ENCODE results near the gene GULP1. TPM values are rescaled to one million over a fixed set of nuclear protein-coding genes. Genes with fewer than 3 reads are reported as not detected.
"Not testable (repeated sequence)": the region's sequence is repeated elsewhere in the genome, so short reads cannot be mapped to it uniquely, and the experiment has no call there.

The GULP1 gene
- total RNA-seq, 1 donor from 2014 or later: 30.0 TPM

DNA sequence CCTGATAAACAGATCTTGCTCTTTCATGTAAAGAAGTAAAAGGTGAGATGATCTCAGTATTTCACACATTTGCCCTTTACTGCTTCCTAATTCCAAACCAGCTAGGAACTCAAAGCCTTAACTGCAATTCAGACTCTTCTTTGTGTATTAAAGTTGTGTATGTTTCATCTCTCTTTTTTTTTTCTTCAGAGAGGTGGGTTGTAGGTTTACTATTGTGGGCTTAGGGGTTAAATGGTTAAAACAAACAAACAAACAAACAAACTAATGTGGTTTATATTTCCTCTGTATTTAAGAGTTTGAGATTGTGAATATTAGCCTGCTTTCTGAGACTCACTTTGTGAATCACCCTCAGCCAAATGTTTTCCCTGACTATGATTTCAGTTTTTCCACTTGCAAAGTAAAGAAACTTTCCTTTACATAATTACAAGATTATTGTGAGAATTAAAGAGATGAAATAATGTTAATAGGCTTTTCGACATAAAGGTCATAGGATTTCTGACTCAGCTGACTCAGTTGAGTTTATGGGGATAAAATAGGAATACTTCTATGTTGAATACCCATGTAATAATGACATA lies 2.8 kb downstream of the GULP1 start:
- DNase-seq (ENCODE audit: low read depth): no peak
- H3K36me3 ChIP-seq (ENCODE audit: control insufficient read depth, insufficient read depth, low read length): no peaks in the 10 kb centered on the region
- no peak for FAIRE-seq
- no peaks in the 10 kb centered on the region for H3K27me3 ChIP-seq (ENCODE audit: control insufficient read depth, insufficient read depth, low read length)
- H3K4me3 ChIP-seq (ENCODE audit: low read depth, low read length): no peak overlapping the region
- TF ChIP-seq, protein P1, sequence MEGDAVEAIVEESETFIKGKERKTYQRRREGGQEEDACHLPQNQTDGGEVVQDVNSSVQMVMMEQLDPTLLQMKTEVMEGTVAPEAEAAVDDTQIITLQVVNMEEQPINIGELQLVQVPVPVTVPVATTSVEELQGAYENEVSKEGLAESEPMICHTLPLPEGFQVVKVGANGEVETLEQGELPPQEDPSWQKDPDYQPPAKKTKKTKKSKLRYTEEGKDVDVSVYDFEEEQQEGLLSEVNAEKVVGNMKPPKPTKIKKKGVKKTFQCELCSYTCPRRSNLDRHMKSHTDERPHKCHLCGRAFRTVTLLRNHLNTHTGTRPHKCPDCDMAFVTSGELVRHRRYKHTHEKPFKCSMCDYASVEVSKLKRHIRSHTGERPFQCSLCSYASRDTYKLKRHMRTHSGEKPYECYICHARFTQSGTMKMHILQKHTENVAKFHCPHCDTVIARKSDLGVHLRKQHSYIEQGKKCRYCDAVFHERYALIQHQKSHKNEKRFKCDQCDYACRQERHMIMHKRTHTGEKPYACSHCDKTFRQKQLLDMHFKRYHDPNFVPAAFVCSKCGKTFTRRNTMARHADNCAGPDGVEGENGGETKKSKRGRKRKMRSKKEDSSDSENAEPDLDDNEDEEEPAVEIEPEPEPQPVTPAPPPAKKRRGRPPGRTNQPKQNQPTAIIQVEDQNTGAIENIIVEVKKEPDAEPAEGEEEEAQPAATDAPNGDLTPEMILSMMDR (IDR thresholded peaks at IDR 0.05; ENCODE audit: insufficient read depth, low read length, severe bottlenecking): no peak

DNA sequence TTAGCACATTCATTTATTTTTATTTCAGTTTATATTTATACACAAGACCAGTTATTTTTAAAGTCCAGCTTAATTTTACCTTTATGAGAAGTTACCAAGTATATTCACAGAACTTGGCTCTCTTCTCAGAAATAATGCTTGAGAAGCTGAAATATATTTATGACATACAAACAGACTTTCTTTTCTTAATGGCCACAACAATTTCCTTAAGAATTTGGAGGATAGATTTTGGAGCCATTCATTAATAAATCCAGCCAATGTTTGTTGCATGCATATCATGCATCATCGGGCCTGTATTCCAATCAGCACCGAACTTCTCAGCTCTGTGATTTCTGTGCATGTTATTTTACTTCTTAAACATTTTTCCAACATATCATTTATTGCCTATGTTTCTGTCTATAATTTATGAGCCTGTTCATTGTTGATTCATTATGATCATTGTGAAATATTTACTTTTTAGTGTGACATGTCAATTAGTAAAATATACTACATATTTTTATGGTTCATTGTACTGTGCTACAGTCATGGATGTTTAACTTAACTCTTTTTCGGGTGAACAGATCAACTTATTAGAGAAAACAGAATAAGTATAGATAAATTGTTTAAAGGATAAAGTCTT lies 3.5 kb downstream of the GULP1 start:
- no peak overlapping the region for H3K4me3 ChIP-seq (ENCODE audit: low read depth, low read length)
- TF ChIP-seq, protein P1 (IDR thresholded peaks at IDR 0.05; ENCODE audit: insufficient read depth, low read length, severe bottlenecking): no peak
- FAIRE-seq (no peak), DNase-seq (ENCODE audit: low read depth) (no peak)
- no peaks in the 10 kb centered on the region for H3K36me3 ChIP-seq (ENCODE audit: control insufficient read depth, insufficient read depth, low read length)
- H3K27me3 ChIP-seq (ENCODE audit: control insufficient read depth, insufficient read depth, low read length): no peaks in the 10 kb centered on the region

GRCh38 chr2:188297978-188298377 lies 6.3 kb downstream of the GULP1 start:
- no peaks in the 10 kb centered on the region for H3K27me3 ChIP-seq (ENCODE audit: control insufficient read depth, insufficient read depth, low read length)
- H3K36me3 ChIP-seq (ENCODE audit: control insufficient read depth, insufficient read depth, low read length): no peaks in the 10 kb centered on the region
- H3K4me3 ChIP-seq (ENCODE audit: low read depth, low read length): no peak overlapping the region
- TF ChIP-seq, protein P1 (IDR thresholded peaks at IDR 0.05; ENCODE audit: insufficient read depth, low read length, severe bottlenecking): no peak
- FAIRE-seq: no peak
- no peak for DNase-seq (ENCODE audit: low read depth)

DNA sequence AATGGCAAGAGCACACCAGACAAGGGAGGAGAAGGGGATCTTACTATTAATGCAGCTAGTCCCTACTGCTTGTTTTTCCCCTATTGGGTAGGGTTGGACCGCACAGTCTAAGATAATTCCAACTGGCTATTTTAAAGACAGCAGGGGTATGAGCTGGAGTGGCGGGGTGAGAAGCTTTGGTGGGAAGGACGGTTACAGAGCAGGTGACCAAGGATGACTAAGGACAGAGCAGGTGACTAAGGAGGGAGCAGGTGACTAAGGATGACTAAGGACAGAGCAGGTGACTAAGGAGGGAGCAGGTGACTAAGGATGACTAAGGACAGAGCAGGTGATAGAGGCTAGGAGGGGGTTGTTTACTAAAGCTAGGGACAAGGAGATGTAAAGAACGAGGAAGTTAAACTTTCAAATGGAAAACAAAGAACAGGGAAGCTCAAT lies 7.3 kb downstream of the GULP1 start:
- not testable (repeated sequence) for H3K4me3 ChIP-seq (ENCODE audit: low read depth, low read length); H3K36me3 ChIP-seq (ENCODE audit: control insufficient read depth, insufficient read depth, low read length); H3K27me3 ChIP-seq (ENCODE audit: control insufficient read depth, insufficient read depth, low read length)
- DNase-seq (ENCODE audit: low read depth) (peak; percentile 66), FAIRE-seq (peak; percentile 13)

GRCh38 chr2:188303363-188304031 lies 11.8 kb downstream of the GULP1 start:
- FAIRE-seq: peak; percentile 76
- Histone ChIP-seq H3K36me3 (ENCODE audit: control insufficient read depth, insufficient read depth, low read length) (no peaks in the 10 kb centered on the region), H3K27me3 (ENCODE audit: control insufficient read depth, insufficient read depth, low read length) (no peaks in the 10 kb centered on the region), H3K4me3 (ENCODE audit: low read depth, low read length) (no peak overlapping the region)
- TF ChIP-seq, protein P1 (IDR thresholded peaks at IDR 0.05; ENCODE audit: insufficient read depth, low read length, severe bottlenecking): no peak
- peak; percentile 24 for DNase-seq (ENCODE audit: low read depth)

DNA sequence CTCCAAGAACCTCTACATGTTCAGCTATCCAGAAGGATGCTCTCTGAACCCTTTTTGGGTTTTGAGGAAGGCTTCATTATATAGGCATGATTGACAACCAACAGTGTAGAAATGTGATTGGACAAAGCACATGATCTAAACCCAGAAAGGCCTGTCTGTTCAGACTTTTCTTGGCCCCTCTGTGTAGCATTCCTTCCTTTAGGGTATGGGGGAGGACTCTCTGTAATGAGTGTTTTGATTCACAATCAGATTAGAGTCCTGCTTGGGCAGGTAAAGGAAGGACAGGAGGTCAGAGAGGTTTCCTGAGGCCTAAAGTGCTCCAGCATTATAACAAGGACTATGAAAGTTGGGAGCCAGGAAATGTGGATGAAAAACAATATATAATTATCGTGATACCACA lies 13.6 kb downstream of the GULP1 start:
- no peaks in the 10 kb centered on the region for H3K36me3 ChIP-seq (ENCODE audit: control insufficient read depth, insufficient read depth, low read length)
- TF ChIP-seq, protein P1 (IDR thresholded peaks at IDR 0.05; ENCODE audit: insufficient read depth, low read length, severe bottlenecking): no peak
- H3K27me3 ChIP-seq (ENCODE audit: control insufficient read depth, insufficient read depth, low read length): no peaks in the 10 kb centered on the region
- FAIRE-seq: no peak
- H3K4me3 ChIP-seq (ENCODE audit: low read depth, low read length): no peak overlapping the region
- no peak for DNase-seq (ENCODE audit: low read depth)
